A673 (cell line): ENCODE data around the gene CHD5.

Experiments used
- CTCF ChIP-seq: fragments of 300-800, 200-600 bp; sonication (generic); conservative IDR thresholded peaks from 2 replicates; pipeline ENCODE4 v1.5.1; 2017; ENCODE audit warnings: low read depth, mild to moderate bottlenecking, antibody characterized with exemption, low read length, moderate library complexity, mixed read lengths
- EZH2 ChIP-seq: fragments of 200-600 bp; sonication (generic); IDR thresholded peaks from 2 replicates; pipeline ENCODE4 v1.6.1; 2017; ENCODE audit warnings: borderline replicate concordance, low read depth, mild to moderate bottlenecking, mixed read lengths, antibody characterized with exemption, low read length; ENCODE audit not compliant: poor library complexity, severe bottlenecking

GRCh38 chr1:6199298-6200187, 19.4 kb upstream of the CHD5 start, which contains the start of gene RPL22:
- TF ChIP-seq CTCF, result no peak
- no peak for TF ChIP-seq EZH2
